Measurements from ENCODE around the gene ZNF76. TPM values are rescaled to one million over a fixed set of nuclear protein-coding genes. Genes with fewer than 3 reads are reported as not detected.

ZNF76 gene
- total and polyA plus RNA-seq, 2 of the 8 experiments (the other 6 are each of a cell fraction or from before 2014, with no cell fraction given), result 17.9 to 23.9 TPM

GRCh38 chr6:35262596-35262995 is 3.1 kb downstream of the ZNF76 start:
- Histone ChIP-seq H3K56ac (replicated peaks; ENCODE audit: insufficient read length, low read depth, low read length) (no peak overlapping the region), H3K23ac (ENCODE audit: insufficient read length) (no peak overlapping the region), H4K8ac (ENCODE audit: extremely low read depth, insufficient read depth, low read length) (no peak overlapping the region), H2BK120ac (replicated peaks; ENCODE audit: low read depth, low read length) (no peak overlapping the region), H3K36me3 (ENCODE audit: control insufficient read depth in 2 of 4, insufficient read depth in 4 of 4, low read length in 3 of 4) (no peaks in the 10 kb centered on the region), H3K23me2 (ENCODE audit: low read depth, low read length) (peaks cover 8% of the 10 kb centered on the region), H2BK15ac (ENCODE audit: low read length) (no peak overlapping the region), H2AK5ac (ENCODE audit: low read depth, low read length) (no peak overlapping the region), H2BK12ac (ENCODE audit: low read depth, low read length) (no peak overlapping the region), H3K4me1 (replicated peaks in 1 of 4; ENCODE audit: control insufficient read depth in 3 of 4, insufficient read depth in 4 of 4, low read length in 3 of 4) (peaks cover 0 to 10% (median 0%) of the 10 kb centered on the region in 4 experiments; a peak in 3 of 7 replicates), H3K27ac (ENCODE audit: low read depth, low read length) (no peak overlapping the region), H3K27me3 (replicated peaks in 1 of 4; ENCODE audit: control insufficient read depth in 3 of 4, extremely low read depth in 1 of 4, insufficient read depth in 3 of 4, low read length in 3 of 4) (no peaks in the 10 kb centered on the region), H3K9ac (replicated peaks in 1 of 4; ENCODE audit: extremely low read depth in 1 of 4, low read depth in 3 of 4, low read length in 3 of 4) (no peak overlapping the region), H3K79me1 (ENCODE audit: low read depth, low read length) (no peaks in the 10 kb centered on the region), H2AFZ (ENCODE audit: low read length) (no peak overlapping the region), H4K91ac (replicated peaks; ENCODE audit: insufficient read length, low read length) (no peak overlapping the region), H3K79me2 (ENCODE audit: control insufficient read depth in 1 of 2, insufficient read depth in 2 of 2, low read length in 2 of 2) (peaks cover 0 to 2% of the 10 kb centered on the region in 2 experiments; a peak in 1 of 4 replicates), H4K20me1 (replicated peaks in 1 of 2; ENCODE audit: control insufficient read depth in 1 of 2, insufficient read depth in 2 of 2, low read length in 2 of 2) (peaks cover 0 to 1% of the 10 kb centered on the region in 2 experiments), H2BK20ac (ENCODE audit: low read length) (no peak overlapping the region), H3K14ac (ENCODE audit: insufficient read length) (no peak overlapping the region), H2BK5ac (ENCODE audit: low read depth, low read length) (no peak overlapping the region), H4K5ac (ENCODE audit: insufficient read length, low read depth, low read length) (no peak overlapping the region), H3K4me3 (ENCODE audit: extremely low read depth in 1 of 4, insufficient read depth in 2 of 4, low read depth in 3 of 4, low read length in 4 of 4) (no peak overlapping the region), H3K9me3 (ENCODE audit: insufficient read depth in 2 of 2, low read depth in 1 of 2, low read length in 1 of 2) (no peaks in the 10 kb centered on the region), H3K18ac (ENCODE audit: extremely low read depth, low read length) (no peak overlapping the region), H3K4me2 (ENCODE audit: insufficient read depth in 1 of 2, low read depth in 2 of 2, low read length in 2 of 2) (no peak overlapping the region), H3K4ac (replicated peaks; ENCODE audit: insufficient read length, low read depth, low read length) (no peak overlapping the region)
- no peak for DNase-seq (ENCODE audit: low read depth in 1 of 2, low spot score in 2 of 2)
- ChIA-PET POLR2A (ENCODE audit: partially characterized antibody) (interaction anchor here (1.2 to 1.5 kb wide), 2 partner anchors 13 to 22 kb away, joined by 3 to 4 read pairs; no protein-coding TSS in a partner anchor), CTCF (ENCODE audit: partially characterized antibody) (no interaction called here)
- 43% methylated on average over 2 of the region's 2 CpGs; no CpG with 5 or more reads in 1 of the 2 experiments for WGBS, 2 experiments (ENCODE audit: extremely low coverage in 1 of 2, insufficient coverage in 1 of 2, insufficient read length in 1 of 2, insufficient replicate concordance in 2 of 2, low coverage in 1 of 2, low lambda C conversion rate in 2 of 2, missing lambda C conversion rate in 1 of 2)
- FAIRE-seq, result no peak
- TF ChIP-seq EZH2 (IDR thresholded peaks at IDR 0.05; ENCODE audit: low read depth, low read length, severe bottlenecking) (no peak), SIX5 (IDR thresholded peaks at IDR 0.05; ENCODE audit: low read depth, low read length) (no peak), KDM5A (IDR thresholded peaks at IDR 0.05; ENCODE audit: low read length) (no peak), TAF7 (optimal IDR thresholded peaks at IDR 0.05; ENCODE audit: borderline replicate concordance, low read depth, low read length) (no peak)
